Measurements from ENCODE around the gene FBXW2.
"Not testable (repeated sequence)": the region's sequence is repeated elsewhere in the genome, so short reads cannot be mapped to it uniquely, and the experiment has no call there.

FBXW2 gene

DNA sequence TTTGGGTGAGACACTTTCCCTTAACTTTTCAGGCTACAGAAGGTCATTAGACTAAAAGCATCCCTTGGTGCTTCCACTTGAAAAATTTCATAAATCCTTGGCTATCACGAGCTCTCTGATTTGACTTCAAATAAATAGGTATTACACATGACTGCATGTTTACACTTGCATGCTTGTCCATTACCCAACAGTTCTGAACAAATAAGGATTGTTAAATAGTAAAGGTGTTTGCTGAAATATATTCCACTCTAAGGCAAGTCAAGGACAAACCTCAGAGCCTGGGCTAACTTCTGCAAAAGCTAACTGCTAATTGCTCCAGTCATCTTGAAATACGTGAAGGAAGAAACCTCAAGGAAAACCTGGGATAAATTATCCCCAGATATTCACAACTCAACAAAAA is 14.5 kb downstream of the FBXW2 start:
- no peak for DNase-seq

GRCh38 chr9:120777229-120777628 is 16.0 kb downstream of the FBXW2 start:
- DNase-seq, result no peak

- DNase-seq, result no peak
Measured at GRCh38 chr9:120776788-120777187, 16.4 kb downstream of the FBXW2 start.

GRCh38 chr9:120775859-120776258 is 17.4 kb downstream of the FBXW2 start:
- DNase-seq, result no peak

- DNase-seq, result no peak
Measured at GRCh38 chr9:120774719-120775118, 18.5 kb downstream of the FBXW2 start.

GRCh38 chr9:120773256-120773655 is 20.0 kb downstream of the FBXW2 start:
- DNase-seq, result no peak

DNA sequence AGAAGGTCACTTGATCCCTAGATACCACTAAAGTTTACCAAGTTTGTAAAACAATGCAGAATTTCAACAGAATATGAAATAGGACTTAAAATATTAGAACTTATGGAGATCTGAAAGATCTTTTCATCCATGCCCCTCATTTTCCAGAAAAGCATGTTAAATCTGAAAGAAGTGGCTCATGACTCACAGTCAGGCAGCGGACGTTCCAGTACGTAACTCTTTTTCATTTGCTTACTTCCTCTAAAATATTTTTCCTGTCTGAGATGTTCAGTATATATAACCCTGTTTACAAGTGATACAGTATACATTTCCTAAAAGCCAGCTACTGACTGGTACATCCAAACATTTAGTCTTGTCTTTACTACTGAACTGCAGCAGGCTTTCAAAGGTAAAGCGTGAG is 22.3 kb downstream of the FBXW2 start:
- no peak for DNase-seq

DNA sequence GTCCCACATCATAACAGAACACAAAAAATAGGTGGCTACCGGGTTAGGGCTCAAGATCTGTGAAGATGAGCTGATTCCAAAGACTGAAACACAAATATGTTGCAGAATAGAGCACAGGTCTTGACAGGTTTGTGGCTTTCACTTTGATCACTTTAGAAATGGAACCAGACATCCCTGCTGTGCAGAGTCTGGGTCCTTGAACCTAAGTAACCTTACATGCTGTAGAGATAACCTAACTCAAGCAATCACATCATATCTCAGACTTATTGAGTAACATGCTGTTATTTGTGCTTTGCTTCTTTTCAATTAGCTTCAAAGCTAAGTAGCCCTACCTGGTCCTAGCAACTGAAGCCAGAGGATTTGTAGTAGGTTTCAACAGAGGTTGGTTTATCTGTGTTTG is 24.3 kb downstream of the FBXW2 start:
- DNase-seq, result no peak

DNA sequence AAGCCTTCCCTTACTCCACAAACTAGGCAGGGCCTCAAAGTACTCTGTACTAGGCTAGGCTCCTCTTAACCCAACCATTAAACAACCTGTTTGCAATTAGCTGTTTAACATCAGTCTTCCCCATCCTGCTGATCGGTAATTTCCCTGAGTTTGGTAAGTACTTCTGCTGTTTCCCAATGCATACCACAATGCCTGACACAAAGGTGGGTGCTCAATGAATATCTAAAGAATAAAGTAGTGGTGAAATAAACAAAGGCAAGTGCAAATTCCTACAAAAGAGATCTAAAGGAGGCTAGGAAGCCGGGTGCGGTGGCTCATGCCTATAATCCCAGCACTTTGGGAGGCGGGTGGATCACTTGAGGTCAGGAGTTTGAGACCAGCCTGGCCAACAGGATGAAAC is 25.0 kb downstream of the FBXW2 start:
- DNase-seq, result no peak

- DNase-seq, result no peak
Measured at GRCh38 chr9:120767451-120767850, 25.8 kb downstream of the FBXW2 start.

- DNase-seq, result no peak
Measured at GRCh38 chr9:120765910-120766425, 27.2 kb downstream of the FBXW2 start.

DNA sequence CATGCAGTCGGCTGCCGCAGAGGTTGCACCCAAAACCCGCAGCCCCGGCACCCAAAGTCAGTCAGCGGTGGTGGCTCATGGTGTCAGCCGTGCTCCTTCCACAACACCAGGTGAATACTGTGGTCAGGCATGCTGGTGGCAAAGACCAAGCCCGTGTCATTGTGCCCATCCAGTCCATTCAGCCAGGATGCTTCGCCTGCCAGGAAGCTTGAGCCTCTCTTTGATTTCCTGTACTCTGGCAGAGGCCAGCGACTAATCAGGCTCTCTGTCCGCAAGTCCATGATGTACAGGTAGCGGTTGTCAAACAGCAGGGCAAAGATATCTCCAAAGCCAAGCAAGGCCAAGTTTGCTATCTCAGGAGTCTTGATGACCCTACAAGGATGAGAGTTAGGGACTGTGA is 28.7 kb downstream of the FBXW2 start:
- DNase-seq, result no peak

- DNase-seq, result no peak
Measured at GRCh38 chr9:120761006-120761405, 32.2 kb downstream of the FBXW2 start.

GRCh38 chr9:120759755-120760400 is 33.3 kb downstream of the FBXW2 start:
- no peak for DNase-seq

GRCh38 chr9:120758544-120758943 is 34.7 kb downstream of the FBXW2 start:
- DNase-seq, result no peak

DNA sequence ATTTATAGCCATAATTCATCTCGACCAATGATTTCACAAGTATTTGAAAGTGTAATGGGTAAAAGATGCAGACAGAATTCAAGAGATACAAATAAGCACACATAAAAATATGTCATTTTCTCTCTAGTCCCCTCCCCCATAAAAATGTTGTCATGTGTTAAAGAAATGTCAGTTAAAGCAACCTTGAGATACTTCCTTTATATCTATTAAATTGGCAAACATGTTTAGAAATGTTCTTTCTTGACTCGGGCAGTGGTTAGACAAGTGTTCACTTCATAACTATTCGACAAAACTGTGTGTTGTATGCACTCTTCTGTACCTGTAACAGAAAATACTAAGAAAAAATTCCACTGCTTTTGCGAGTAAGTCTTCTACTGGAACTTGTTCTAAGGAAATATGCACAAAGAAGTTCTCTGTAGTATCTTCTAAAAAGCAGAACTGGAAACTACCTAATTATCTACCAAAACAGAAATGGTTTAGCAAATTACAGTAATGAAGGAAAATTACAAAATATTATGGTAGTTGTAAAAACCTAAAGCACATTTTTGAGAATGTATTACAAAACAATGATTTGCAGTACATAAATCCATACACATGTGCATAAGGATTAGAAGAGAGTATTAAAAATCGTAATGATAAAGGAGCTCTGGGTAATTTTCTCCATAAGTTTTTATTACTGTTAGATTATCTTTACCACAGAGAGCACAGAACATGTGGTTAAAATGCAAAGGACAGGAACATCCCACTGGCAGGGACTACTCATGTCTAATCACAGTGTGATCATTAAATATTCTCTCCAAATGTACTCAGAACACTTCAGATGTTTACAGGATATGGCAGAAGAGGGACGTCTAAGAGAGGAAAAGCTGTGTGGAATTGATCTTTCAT is 35.9 kb downstream of the FBXW2 start:
- no peak for DNase-seq

DNA sequence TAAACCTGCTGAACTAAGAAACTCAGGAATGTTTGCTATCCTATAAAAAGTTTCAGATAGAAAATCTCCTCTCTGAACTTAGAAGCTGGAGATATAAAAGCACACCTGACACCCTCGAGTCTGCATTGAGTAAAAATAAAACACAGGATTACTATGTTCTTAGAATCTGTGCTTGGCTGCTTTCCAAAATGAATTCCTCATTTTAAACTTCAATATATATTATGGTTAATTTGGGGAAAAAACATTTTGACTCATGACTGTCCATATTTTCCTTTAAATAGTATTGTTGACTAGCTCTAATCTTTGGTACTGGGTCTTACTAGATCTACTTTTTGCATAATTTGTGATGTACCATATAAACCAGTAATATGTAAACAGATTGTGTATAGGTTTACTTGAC is 36.7 kb downstream of the FBXW2 start:
- DNase-seq, result no peak

DNA sequence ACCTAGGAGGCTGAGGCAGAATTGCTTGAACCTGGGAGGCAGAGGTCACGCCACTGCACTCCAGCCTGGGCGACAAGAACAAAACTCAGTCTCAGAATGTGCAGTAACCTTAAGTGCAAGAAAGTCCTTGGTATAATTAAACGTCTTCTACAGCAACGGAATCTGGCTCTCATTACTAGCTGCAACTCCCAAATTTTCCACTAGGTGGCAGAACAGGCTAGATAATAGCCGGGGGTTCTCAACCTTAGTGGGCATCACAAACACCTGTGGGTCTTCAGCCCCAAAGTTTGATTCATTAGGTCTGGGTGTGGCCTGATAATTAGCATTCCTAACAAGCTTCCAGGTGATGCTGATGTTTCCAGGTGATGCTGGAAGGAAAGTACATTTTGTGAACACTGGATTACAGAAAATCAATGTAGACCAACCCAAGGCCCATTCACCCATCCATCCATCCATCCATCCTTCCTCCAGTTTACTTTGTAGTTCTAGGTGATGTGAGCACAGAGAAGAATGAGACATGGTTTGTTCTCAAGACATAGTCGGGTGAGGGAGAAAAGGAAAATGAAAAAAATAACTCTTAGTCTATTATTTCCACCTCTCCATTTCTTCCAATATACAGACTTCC is 37.3 kb downstream of the FBXW2 start:
- DNase-seq, result peak; percentile 66

- DNase-seq, result no peak
Measured at GRCh38 chr9:120755044-120755443, 38.2 kb downstream of the FBXW2 start.

- no peak for DNase-seq
Measured at GRCh38 chr9:120750421-120750820, 42.8 kb downstream of the FBXW2 start.

GRCh38 chr9:120746366-120746765 is 46.9 kb downstream of the FBXW2 start:
- not testable (repeated sequence) for DNase-seq

DNA sequence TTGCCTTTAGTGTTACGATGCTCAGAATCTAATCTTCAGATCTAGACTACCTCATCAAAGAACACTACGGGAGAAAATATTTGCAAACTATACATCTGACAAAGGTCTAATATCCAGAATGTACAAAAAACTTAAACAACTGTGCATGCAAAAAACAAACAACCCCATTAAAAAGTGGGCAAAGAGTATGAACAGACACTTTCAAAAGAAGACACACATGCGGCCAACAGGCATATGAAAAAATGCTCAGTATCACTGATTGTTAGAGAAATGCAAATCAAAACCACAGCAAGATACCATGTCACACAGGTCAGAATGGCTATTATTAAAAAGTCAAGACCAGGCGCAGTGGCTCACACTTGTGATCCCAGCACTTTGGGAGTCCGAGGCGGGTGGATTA is 47.9 kb downstream of the FBXW2 start:
- no peak for DNase-seq

- no peak for DNase-seq
Measured at GRCh38 chr9:120742951-120743416, 50.2 kb downstream of the FBXW2 start.

DNA sequence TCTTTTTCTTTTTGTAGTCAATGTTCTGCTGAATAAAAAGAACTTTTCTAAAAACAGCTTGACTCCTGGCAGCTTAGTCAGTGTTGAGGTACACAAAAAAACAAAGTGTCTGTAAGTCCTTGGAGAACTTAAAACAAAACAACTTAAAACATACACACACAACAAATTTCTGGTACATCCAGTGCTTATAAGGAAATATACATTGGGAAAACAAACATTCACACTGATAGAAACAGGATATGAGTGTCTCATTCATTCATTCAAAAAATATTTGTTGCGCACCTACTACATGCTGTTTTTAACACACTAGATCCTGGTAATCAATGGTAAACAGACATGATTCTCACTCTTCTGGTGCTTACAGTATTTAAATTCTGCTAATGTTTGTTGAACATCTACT is 51.5 kb downstream of the FBXW2 start:
- no peak for DNase-seq
